ENCODE results near the gene C11orf87. TPM values are rescaled to one million over a fixed set of nuclear protein-coding genes. Genes with fewer than 3 reads are reported as not detected.

The C11orf87 gene
- total and polyA plus RNA-seq, 2 experiments from 2014 or later, result 0.50 to 0.56 TPM

DNA sequence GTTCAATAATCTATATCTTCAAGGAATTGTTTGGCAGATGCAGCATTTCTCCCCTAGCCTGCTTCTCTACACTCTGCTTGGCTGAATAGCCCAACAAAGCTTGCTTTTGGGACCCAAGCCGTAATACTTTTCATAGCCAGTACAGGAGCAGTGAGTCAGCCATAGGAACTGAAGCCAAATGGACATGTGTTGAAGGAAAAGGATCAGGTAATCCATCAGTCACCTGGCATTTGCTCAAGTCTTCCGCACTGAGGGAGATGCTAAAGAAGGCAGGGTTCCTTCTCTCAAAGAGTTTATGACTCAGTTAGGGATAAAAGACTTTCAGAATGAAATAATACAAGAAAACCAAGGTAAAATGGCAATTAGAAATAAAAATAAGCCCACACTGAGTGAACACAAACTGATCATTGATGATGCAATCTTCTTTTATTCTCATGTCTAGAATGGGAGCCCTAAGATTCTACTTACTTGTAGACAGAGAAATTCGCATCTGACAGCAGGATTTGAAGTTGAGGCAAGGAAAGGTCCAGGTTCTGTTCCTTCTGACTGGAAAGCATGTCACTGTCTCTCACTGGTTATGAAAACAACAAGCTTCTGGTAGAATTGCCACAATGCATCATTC, 13.2 kb downstream of the C11orf87 start:
- Mint-ChIP-seq H3K36me3 (ENCODE audit: low read depth) (no peaks in the 10 kb centered on the region), H3K9me3 (no peaks in the 10 kb centered on the region), H3K4me3 (no peak overlapping the region), H3K27me3 (ENCODE audit: insufficient read depth, low read depth, poor library complexity) (peaks cover 2% of the 10 kb centered on the region), H3K4me1 (peaks cover 9% of the 10 kb centered on the region; the same call in 2 of the 3 replicates), H3K27ac (no peak overlapping the region)
- Histone ChIP-seq H3F3A (replicated peaks; ENCODE audit: low read depth) (no peaks in the 10 kb centered on the region), H2AFZ (no peak overlapping the region), H3K27me3 (ENCODE audit: insufficient read depth) (no peaks in the 10 kb centered on the region), H3K79me2 (replicated peaks; ENCODE audit: insufficient read depth) (no peaks in the 10 kb centered on the region), H3K9me2 (ENCODE audit: insufficient read depth) (peaks cover 8% of the 10 kb centered on the region; the same call in 1 of the 2 replicates), H3K4me2 (no peak overlapping the region), H3K4me1 (ENCODE audit: insufficient read depth) (no peaks in the 10 kb centered on the region), H3K36me3 (ENCODE audit: insufficient read depth) (no peaks in the 10 kb centered on the region), H4K20me1 (replicated peaks; ENCODE audit: insufficient read depth) (no peaks in the 10 kb centered on the region), H3K4me3 (no peak overlapping the region), H3K27ac (ENCODE audit: low read depth) (no peak overlapping the region)
- no peak for DNase-seq (ENCODE audit: low spot score)
- no peak for ATAC-seq
- TF ChIP-seq ZNF331 (CRISPR knock-in tag; IDR thresholded peaks at IDR 0.05; ENCODE audit: low read depth) (no peak), POLR2AphosphoS5 (IDR thresholded peaks at IDR 0.05; ENCODE audit: low read depth) (no peak), CREB1 (CRISPR knock-in tag; IDR thresholded peaks at IDR 0.05; ENCODE audit: low read depth) (no peak), EZH2phosphoT487 (IDR thresholded peaks at IDR 0.05; ENCODE audit: unreplicated experiment) (no peak), ZNF114 (CRISPR knock-in tag; IDR thresholded peaks at IDR 0.05) (no peak), EZH2 (IDR thresholded peaks at IDR 0.05; ENCODE audit: low read depth, unreplicated experiment) (no peak), NANOG (IDR thresholded peaks at IDR 0.05; ENCODE audit: borderline replicate concordance) (no peak), STAT1 (IDR thresholded peaks at IDR 0.05; ENCODE audit: unreplicated experiment) (no peak), JUNB (IDR thresholded peaks at IDR 0.05; ENCODE audit: unreplicated experiment) (no peak)
- TF ChIP-seq, protein P1, sequence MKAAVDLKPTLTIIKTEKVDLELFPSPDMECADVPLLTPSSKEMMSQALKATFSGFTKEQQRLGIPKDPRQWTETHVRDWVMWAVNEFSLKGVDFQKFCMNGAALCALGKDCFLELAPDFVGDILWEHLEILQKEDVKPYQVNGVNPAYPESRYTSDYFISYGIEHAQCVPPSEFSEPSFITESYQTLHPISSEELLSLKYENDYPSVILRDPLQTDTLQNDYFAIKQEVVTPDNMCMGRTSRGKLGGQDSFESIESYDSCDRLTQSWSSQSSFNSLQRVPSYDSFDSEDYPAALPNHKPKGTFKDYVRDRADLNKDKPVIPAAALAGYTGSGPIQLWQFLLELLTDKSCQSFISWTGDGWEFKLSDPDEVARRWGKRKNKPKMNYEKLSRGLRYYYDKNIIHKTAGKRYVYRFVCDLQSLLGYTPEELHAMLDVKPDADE (IDR thresholded peaks at IDR 0.05), result no peak
- TF ChIP-seq, protein P2, sequence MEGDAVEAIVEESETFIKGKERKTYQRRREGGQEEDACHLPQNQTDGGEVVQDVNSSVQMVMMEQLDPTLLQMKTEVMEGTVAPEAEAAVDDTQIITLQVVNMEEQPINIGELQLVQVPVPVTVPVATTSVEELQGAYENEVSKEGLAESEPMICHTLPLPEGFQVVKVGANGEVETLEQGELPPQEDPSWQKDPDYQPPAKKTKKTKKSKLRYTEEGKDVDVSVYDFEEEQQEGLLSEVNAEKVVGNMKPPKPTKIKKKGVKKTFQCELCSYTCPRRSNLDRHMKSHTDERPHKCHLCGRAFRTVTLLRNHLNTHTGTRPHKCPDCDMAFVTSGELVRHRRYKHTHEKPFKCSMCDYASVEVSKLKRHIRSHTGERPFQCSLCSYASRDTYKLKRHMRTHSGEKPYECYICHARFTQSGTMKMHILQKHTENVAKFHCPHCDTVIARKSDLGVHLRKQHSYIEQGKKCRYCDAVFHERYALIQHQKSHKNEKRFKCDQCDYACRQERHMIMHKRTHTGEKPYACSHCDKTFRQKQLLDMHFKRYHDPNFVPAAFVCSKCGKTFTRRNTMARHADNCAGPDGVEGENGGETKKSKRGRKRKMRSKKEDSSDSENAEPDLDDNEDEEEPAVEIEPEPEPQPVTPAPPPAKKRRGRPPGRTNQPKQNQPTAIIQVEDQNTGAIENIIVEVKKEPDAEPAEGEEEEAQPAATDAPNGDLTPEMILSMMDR (conservative IDR thresholded peaks at IDR 0.05; ENCODE audit: low read depth in 2 of 2), result no peak
- TF ChIP-seq, protein P3, sequence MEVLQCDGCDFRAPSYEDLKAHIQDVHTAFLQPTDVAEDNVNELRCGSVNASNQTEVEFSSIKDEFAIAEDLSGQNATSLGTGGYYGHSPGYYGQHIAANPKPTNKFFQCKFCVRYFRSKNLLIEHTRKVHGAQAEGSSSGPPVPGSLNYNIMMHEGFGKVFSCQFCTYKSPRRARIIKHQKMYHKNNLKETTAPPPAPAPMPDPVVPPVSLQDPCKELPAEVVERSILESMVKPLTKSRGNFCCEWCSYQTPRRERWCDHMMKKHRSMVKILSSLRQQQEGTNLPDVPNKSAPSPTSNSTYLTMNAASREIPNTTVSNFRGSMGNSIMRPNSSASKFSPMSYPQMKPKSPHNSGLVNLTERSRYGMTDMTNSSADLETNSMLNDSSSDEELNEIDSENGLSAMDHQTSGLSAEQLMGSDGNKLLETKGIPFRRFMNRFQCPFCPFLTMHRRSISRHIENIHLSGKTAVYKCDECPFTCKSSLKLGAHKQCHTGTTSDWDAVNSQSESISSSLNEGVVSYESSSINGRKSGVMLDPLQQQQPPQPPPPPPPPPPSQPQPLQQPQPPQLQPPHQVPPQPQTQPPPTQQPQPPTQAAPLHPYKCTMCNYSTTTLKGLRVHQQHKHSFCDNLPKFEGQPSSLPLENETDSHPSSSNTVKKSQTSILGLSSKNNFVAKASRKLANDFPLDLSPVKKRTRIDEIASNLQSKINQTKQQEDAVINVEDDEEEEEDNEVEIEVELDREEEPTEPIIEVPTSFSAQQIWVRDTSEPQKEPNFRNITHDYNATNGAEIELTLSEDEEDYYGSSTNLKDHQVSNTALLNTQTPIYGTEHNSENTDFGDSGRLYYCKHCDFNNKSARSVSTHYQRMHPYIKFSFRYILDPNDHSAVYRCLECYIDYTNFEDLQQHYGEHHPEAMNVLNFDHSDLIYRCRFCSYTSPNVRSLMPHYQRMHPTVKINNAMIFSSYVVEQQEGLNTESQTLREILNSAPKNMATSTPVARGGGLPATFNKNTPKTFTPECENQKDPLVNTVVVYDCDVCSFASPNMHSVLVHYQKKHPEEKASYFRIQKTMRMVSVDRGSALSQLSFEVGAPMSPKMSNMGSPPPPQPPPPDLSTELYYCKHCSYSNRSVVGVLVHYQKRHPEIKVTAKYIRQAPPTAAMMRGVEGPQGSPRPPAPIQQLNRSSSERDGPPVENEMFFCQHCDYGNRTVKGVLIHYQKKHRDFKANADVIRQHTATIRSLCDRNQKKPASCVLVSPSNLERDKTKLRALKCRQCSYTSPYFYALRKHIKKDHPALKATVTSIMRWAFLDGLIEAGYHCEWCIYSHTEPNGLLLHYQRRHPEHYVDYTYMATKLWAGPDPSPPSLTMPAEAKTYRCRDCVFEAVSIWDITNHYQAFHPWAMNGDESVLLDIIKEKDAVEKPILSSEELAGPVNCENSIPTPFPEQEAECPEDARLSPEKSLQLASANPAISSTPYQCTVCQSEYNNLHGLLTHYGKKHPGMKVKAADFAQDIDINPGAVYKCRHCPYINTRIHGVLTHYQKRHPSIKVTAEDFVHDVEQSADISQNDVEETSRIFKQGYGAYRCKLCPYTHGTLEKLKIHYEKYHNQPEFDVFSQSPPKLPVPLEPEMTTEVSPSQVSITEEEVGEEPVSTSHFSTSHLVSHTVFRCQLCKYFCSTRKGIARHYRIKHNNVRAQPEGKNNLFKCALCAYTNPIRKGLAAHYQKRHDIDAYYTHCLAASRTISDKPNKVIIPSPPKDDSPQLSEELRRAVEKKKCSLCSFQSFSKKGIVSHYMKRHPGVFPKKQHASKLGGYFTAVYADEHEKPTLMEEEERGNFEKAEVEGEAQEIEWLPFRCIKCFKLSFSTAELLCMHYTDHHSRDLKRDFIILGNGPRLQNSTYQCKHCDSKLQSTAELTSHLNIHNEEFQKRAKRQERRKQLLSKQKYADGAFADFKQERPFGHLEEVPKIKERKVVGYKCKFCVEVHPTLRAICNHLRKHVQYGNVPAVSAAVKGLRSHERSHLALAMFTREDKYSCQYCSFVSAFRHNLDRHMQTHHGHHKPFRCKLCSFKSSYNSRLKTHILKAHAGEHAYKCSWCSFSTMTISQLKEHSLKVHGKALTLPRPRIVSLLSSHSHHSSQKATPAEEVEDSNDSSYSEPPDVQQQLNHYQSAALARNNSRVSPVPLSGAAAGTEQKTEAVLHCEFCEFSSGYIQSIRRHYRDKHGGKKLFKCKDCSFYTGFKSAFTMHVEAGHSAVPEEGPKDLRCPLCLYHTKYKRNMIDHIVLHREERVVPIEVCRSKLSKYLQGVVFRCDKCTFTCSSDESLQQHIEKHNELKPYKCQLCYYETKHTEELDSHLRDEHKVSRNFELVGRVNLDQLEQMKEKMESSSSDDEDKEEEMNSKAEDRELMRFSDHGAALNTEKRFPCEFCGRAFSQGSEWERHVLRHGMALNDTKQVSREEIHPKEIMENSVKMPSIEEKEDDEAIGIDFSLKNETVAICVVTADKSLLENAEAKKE (CRISPR knock-in tag; IDR thresholded peaks at IDR 0.05), result no peak
- TF ChIP-seq, protein P4, sequence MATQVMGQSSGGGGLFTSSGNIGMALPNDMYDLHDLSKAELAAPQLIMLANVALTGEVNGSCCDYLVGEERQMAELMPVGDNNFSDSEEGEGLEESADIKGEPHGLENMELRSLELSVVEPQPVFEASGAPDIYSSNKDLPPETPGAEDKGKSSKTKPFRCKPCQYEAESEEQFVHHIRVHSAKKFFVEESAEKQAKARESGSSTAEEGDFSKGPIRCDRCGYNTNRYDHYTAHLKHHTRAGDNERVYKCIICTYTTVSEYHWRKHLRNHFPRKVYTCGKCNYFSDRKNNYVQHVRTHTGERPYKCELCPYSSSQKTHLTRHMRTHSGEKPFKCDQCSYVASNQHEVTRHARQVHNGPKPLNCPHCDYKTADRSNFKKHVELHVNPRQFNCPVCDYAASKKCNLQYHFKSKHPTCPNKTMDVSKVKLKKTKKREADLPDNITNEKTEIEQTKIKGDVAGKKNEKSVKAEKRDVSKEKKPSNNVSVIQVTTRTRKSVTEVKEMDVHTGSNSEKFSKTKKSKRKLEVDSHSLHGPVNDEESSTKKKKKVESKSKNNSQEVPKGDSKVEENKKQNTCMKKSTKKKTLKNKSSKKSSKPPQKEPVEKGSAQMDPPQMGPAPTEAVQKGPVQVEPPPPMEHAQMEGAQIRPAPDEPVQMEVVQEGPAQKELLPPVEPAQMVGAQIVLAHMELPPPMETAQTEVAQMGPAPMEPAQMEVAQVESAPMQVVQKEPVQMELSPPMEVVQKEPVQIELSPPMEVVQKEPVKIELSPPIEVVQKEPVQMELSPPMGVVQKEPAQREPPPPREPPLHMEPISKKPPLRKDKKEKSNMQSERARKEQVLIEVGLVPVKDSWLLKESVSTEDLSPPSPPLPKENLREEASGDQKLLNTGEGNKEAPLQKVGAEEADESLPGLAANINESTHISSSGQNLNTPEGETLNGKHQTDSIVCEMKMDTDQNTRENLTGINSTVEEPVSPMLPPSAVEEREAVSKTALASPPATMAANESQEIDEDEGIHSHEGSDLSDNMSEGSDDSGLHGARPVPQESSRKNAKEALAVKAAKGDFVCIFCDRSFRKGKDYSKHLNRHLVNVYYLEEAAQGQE (IDR thresholded peaks at IDR 0.05; ENCODE audit: unreplicated experiment), result no peak

Data from GM23338 (cell line).